Heart right ventricle (tissue), 16 donors: ENCODE results near the gene NPHS2. TPM values are rescaled to one million over a fixed set of nuclear protein-coding genes. Genes with fewer than 3 reads are reported as not detected.

ENCODE experiments used
- ATAC-seq, 8 donors: fragments of 200-7000 bp; cut with Tn5 transposase; one replicate each; pipeline ENCODE4 v1.9.1; 2020; ENCODE audit warnings: mild to moderate bottlenecking in 8 of 8, moderate library complexity in 8 of 8, moderate number of reproducible peaks in 1 of 8
- DNase-seq, 2 donors: peaks; one replicate each; pipeline ENCODE4 v3.0.0-alpha.2; 2020
- H3K27ac ChIP-seq, 10 donors: fragments of 200-600 bp; sonication (generic) in 2 of 10; one replicate each; pipeline versions ENCODE4 v1.5.0 to v1.8.0; 2020 to 2022; ENCODE audit warnings: mild to moderate bottlenecking in 3 of 10
- H3K27me3 ChIP-seq, 7 donors: fragments of 200-600 bp; one replicate each; pipeline ENCODE4 v1.8.0; 2021 to 2022; ENCODE audit warnings: mild to moderate bottlenecking in 2 of 7
- H3K36me3 ChIP-seq, 9 donors: fragments of 200-600 bp; sonication (generic) in 1 of 9; one replicate each; pipeline versions ENCODE4 v1.5.0 to v1.8.0; 2020 to 2022; ENCODE audit warnings: mild to moderate bottlenecking in 2 of 9
- H3K4me1 ChIP-seq, 9 donors: fragments of 200-600 bp; sonication (generic) in 1 of 9; one replicate each; pipeline versions ENCODE4 v1.5.0 to v1.8.0; 2020 to 2022; ENCODE audit warnings: mild to moderate bottlenecking in 4 of 9
- H3K4me3 ChIP-seq, 10 donors: fragments of 200-600 bp; sonication (generic) in 2 of 10; one replicate each; pipeline versions ENCODE4 v1.5.0 to v1.8.0; 2020 to 2022; ENCODE audit warnings: mild to moderate bottlenecking in 7 of 10, moderate library complexity in 2 of 10
- H3K9me3 ChIP-seq, 11 donors: fragments of 200-600 bp in 10 of 11; sonication (generic) in 2 of 11; one replicate each; pipeline versions ENCODE4 v1.5.0 to v1.8.0; 2013 to 2022; ENCODE audit warnings: mild to moderate bottlenecking in 2 of 11, control low read depth in 1 of 11, moderate library complexity in 1 of 11
- WGBS, 2 donors: extraction: QIAGEN DNeasy Blood & Tissue Kit; methylation state at CpG; one replicate each; pipeline ENCODE4 v1.1.7; 2013; ENCODE audit warnings: inconsistent platforms in 1 of 2; 5-methylcytosine and 5-hydroxymethylcytosine counted together
- intact Hi-C, 10 donors: fragments of 100-400 bp; cut with DNase I; formaldehyde crosslinking; loops; one replicate each; pipeline versions ENCODE4 v1.11.1 to v1.14.2; 2022
- polyA plus RNA-seq, 2 donors: library from polyadenylated mRNA; stranded (reverse); fragments of 200-250 nt; gene quantifications; one replicate each; pipeline ENCODE4 v1.2.3, GENCODE V29; 2013
- total RNA-seq, 10 donors: library from RNA; stranded (reverse); fragmentation: NEBNext Ultra II Directional in 3 of 10; extraction: Animal tissue kit (Norgen Biotek cat#: 25700) in 3 of 10; gene quantifications; one replicate each; pipeline versions ENCODE4 v1.2.1 to v1.2.4, GENCODE V29; 2021 to 2023
- TF ChIP-seq, protein P1 (sequence below), 9 donors: fragments of 200-600 bp; sonication (generic) in 2 of 9; IDR thresholded peaks; one replicate each; pipeline versions ENCODE4 v1.5.0 to v1.8.0; 2021 to 2022; ENCODE audit warnings: antibody characterized with exemption in 9 of 9, mild to moderate bottlenecking in 5 of 9, moderate library complexity in 1 of 9
- donor health status: Arrhythmogenic right ventricular cardiomyopathy.
- donor health status: ischemic (EF 13 %, LVEDD 7.1; RV severe dilation, severe dysfunction).
- donor health status: healthy with polysubstance abuse.
- donor health status: DM: no; HTN: yes; CAD: no.
- donor health status: DM: no; HTN: no; CAD: no.
- donor health status: ischemic (EF 25% LVEDD 6.9; RV normal size, moderate dysfunction).
- donor health status: ischemic (EF 25% LVEDD 5.7; RV mildly dilated, moderate dysfunction).
- donor health status: healthy.
- donor health status: DM: yes; HTN: yes; CAD: no.
- donor health status: Ischemic cardiomyopathy.
- donor health status: ischemic (EF 35%, LVEDD 5.7; RV mildly dilated, moderate dysfunction).
- donor health status: nonischemic (EF 11% LVEDD 7.7; RV severe dilation, severe dysfunction).
- donor health status: DM: yes; HTN: yes; CAD: no.
- donor health status: PGD.
- donor health status: ischemic (EF 29% LVEDD 5.4; RV normal size, mild dysfunction).
- donor health status: nonischemic (EF 23%, LVEDD 6.1; RV moderate dilation, normal function).

Gene NPHS2
- total and polyA plus RNA-seq, 12 donors, result not detected

DNA sequence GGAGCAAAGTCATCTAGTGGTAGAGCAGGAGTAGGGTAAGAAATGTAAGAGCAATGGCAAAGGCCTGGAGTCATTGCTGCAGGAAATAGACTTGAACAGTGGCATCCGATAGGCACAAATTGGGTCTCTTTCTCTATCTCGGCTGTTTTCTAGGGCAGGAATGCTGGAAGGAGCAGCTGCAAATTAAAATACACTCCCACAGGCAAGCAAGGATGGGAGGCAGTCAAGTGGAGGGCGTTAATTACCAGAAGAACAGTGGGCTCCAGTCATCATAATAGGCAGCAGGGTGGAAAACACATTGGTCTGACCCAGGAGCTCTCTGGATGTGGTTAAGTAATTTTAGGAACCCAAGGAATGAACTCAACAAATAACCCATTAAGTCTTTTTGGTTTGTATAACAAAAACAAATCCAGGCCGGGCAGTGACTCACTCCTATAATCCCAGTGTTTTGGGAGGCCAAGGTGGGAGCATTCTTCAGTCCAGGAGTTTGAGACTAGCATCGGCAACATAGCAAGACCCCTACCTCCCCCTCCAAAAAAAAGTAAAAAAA, 8.1 kb upstream of the NPHS2 start:
- WGBS, 2 donors, result 87% methylated on average over 5 of the region's 5 CpGs
- intact Hi-C loops, result no loop called here
- H3K4me3 ChIP-seq, result no peak overlapping the region
- no peak overlapping the region for H3K27ac ChIP-seq
- DNase-seq (no peak), ATAC-seq (no peak)
- H3K36me3 ChIP-seq, result no peaks in the 10 kb centered on the region
- H3K27me3 ChIP-seq, result peaks cover 0 to 53% (median 39%) of the 10 kb centered on the region in 7 donors
- peaks cover 0 to 12% (median 4%) of the 10 kb centered on the region in 9 donors for H3K4me1 ChIP-seq
- no peaks in the 10 kb centered on the region for H3K9me3 ChIP-seq
- TF ChIP-seq, protein P1, sequence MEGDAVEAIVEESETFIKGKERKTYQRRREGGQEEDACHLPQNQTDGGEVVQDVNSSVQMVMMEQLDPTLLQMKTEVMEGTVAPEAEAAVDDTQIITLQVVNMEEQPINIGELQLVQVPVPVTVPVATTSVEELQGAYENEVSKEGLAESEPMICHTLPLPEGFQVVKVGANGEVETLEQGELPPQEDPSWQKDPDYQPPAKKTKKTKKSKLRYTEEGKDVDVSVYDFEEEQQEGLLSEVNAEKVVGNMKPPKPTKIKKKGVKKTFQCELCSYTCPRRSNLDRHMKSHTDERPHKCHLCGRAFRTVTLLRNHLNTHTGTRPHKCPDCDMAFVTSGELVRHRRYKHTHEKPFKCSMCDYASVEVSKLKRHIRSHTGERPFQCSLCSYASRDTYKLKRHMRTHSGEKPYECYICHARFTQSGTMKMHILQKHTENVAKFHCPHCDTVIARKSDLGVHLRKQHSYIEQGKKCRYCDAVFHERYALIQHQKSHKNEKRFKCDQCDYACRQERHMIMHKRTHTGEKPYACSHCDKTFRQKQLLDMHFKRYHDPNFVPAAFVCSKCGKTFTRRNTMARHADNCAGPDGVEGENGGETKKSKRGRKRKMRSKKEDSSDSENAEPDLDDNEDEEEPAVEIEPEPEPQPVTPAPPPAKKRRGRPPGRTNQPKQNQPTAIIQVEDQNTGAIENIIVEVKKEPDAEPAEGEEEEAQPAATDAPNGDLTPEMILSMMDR (IDR thresholded peaks at IDR 0.05), result no peak

DNA sequence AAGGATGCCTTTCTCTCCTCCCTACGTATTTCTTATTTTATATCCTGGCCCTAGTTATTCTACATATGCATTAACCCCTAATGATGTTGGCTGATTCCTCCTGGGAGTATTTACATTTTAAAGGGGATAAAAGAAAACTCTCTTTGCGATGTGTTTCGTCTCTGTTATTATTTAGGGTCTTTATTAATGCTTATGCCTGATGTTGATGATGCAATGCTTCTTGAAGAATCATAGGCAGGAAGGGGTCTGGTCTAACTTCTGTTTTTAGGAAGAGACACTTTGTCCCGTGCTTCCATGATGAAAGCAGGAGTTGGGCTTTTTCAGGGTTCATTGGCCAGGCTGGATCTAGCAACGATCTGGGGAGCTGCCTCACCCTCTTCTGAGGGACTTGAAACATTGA, 761 bp upstream of the NPHS2 start:
- no peak overlapping the region for H3K27ac ChIP-seq
- TF ChIP-seq, protein P1 (IDR thresholded peaks at IDR 0.05), result no peak
- no peaks in the 10 kb centered on the region for H3K9me3 ChIP-seq
- 26 to 30% methylated on average over 5 of the region's 5 CpGs for WGBS, 2 donors
- peaks cover 0 to 10% (median 4%) of the 10 kb centered on the region in 9 donors for H3K4me1 ChIP-seq
- intact Hi-C loops, result no loop called here
- peaks cover 0 to 88% (median 76%) of the 10 kb centered on the region in 7 donors for H3K27me3 ChIP-seq
- no peak overlapping the region for H3K4me3 ChIP-seq
- ATAC-seq (no peak), DNase-seq (no peak)
- no peaks in the 10 kb centered on the region for H3K36me3 ChIP-seq

DNA sequence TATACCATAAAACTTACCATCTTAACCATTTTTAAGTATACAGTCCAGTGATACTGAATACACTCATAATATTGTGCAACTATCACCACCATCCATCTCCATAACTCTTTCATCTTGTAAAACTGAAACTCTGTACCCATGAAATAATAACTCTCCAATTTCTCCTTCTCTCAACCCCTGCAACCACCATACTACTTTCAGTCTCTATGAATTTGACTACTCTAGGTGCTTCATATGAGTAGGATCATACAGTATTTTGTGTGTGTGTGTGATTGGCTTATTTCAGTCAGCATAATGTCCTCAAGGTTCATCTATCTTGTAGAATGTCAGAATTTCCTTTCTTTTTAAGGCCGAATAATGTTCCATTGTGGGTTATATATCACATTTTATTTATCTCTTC, 17.7 kb downstream of the NPHS2 start:
- TF ChIP-seq, protein P1 (IDR thresholded peaks at IDR 0.05), result no peak
- Histone ChIP-seq H3K27me3 (peaks cover 0 to 11% (median 0%) of the 10 kb centered on the region in 7 donors), H3K27ac (no peak overlapping the region), H3K4me3 (no peak overlapping the region), H3K36me3 (no peaks in the 10 kb centered on the region), H3K4me1 (no peaks in the 10 kb centered on the region), H3K9me3 (peaks cover 0 to 4% (median 0%) of the 10 kb centered on the region in 11 donors)
- DNase-seq (no peak), ATAC-seq (no peak)
- intact Hi-C loops, result no loop called here
- WGBS, 2 donors, result 92% methylated on average over 1 of the region's 1 CpG

DNA sequence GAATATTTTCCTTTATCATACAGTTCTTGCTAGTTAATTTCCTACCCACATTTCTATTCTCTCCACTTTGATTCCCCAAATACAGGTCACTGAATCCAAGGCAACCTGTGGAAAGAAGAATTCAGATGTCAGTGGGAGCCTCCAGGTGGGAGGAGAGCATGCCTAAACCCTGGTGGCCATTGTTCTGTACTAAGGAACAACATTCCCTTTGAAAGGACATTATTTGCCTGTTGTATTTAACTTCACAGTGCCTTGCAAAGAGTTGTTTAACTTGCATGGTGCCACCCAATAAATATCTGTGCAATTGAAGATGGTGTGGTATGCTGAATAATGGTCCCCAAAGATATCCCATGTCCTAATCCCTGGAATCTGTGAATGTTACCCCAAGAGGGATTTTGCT, 21.3 kb downstream of the NPHS2 start:
- no peaks in the 10 kb centered on the region for H3K9me3 ChIP-seq
- peaks cover 0 to 4% (median 0%) of the 10 kb centered on the region in 7 donors for H3K27me3 ChIP-seq
- peaks cover 0 to 4% (median 0%) of the 10 kb centered on the region in 9 donors for H3K4me1 ChIP-seq
- no peak overlapping the region for H3K27ac ChIP-seq
- no peak for ATAC-seq
- H3K4me3 ChIP-seq, result no peak overlapping the region
- intact Hi-C loops, result no loop called here
- TF ChIP-seq, protein P1 (IDR thresholded peaks at IDR 0.05), result no peak
- no peak for DNase-seq
- no peaks in the 10 kb centered on the region for H3K36me3 ChIP-seq
